HepG2 (cell line): ENCODE measurements around the gene TSPAN9. TPM values are rescaled to one million over a fixed set of nuclear protein-coding genes. Genes with fewer than 3 reads are reported as not detected.

Source experiments
- AKAP8 ChIP-seq: sonication (generic); formaldehyde crosslinking; IDR thresholded peaks from 2 replicates; pipeline ENCODE4 v1.5.1; 2020; ENCODE audit warnings: mild to moderate bottlenecking, missing genetic modification reagents
- BATF2 ChIP-seq: sonication (generic); formaldehyde crosslinking; IDR thresholded peaks from 2 replicates; pipeline ENCODE4 v1.8.0; 2022; ENCODE audit warnings: mild to moderate bottlenecking, missing genetic modification reagents, moderate library complexity
- CEBPZ ChIP-seq: IDR thresholded peaks from 2 replicates; pipeline ENCODE4 v1.6.1; 2012; ENCODE audit warnings: low read length, improper control_type of control experiment
- GFI1 ChIP-seq: sonication (generic); formaldehyde crosslinking; IDR thresholded peaks from 2 replicates; pipeline ENCODE4 v1.5.0; 2020; ENCODE audit warnings: missing genetic modification reagents, mild to moderate bottlenecking, borderline replicate concordance
- MLXIP ChIP-seq: sonication (generic); formaldehyde crosslinking; IDR thresholded peaks from 2 replicates; pipeline ENCODE4 v1.9.0; 2021; ENCODE audit warnings: missing genetic modification reagents, borderline replicate concordance
- MTERF4 ChIP-seq: sonication (generic); formaldehyde crosslinking; IDR thresholded peaks from 2 replicates; pipeline ENCODE4 v1.8.0; 2023; ENCODE audit warnings: mild to moderate bottlenecking, missing genetic modification reagents
- NFIB ChIP-seq: sonication (generic); formaldehyde crosslinking; IDR thresholded peaks from 2 replicates; pipeline ENCODE4 v1.9.0; 2021; ENCODE audit warnings: missing genetic modification reagents, mild to moderate bottlenecking, borderline replicate concordance
- NFIC ChIP-seq: IDR thresholded peaks from 2 replicates; pipeline ENCODE4 v1.6.1; 2012; ENCODE audit warnings: mild to moderate bottlenecking, low read length, inconsistent platforms
- PAF1 ChIP-seq: IDR thresholded peaks from 2 replicates; pipeline ENCODE4 v1.6.1; 2016; ENCODE audit warnings: missing genetic modification reagents, missing compliant biosample characterization
- SKI ChIP-seq: fragments of 450-650 bp; IDR thresholded peaks from one replicate; pipeline ENCODE4 v1.6.1; 2018; ENCODE audit warnings: mild to moderate bottlenecking; ENCODE audit not compliant: partially characterized antibody
- STAT6 ChIP-seq: sonication (generic); formaldehyde crosslinking; IDR thresholded peaks from 2 replicates; pipeline ENCODE4 v1.4.0; 2020; ENCODE audit warnings: missing genetic modification reagents, mild to moderate bottlenecking, borderline replicate concordance
- TOPORS ChIP-seq: sonication (generic); formaldehyde crosslinking; IDR thresholded peaks from 2 replicates; pipeline ENCODE4 v1.8.0; 2023; ENCODE audit warnings: mild to moderate bottlenecking, missing genetic modification reagents
- TRIM22 ChIP-seq: fragments of 450-650 bp; IDR thresholded peaks from 2 replicates; pipeline ENCODE4 v1.6.1; 2017
- U2AF1 ChIP-seq: fragments of 200-400 bp; formaldehyde crosslinking; optimal IDR thresholded peaks from 2 replicates; pipeline ENCODE3; 2017; ENCODE audit warnings: mild to moderate bottlenecking, low read depth, low read length
- ZFAT ChIP-seq: sonication (generic); formaldehyde crosslinking; conservative IDR thresholded peaks from 2 replicates; pipeline ENCODE4 v1.8.1; 2023; ENCODE audit warnings: missing genetic modification reagents, inconsistent platforms
- ZFP37 ChIP-seq: sonication (generic); formaldehyde crosslinking; IDR thresholded peaks from 2 replicates; pipeline ENCODE4 v1.4.0; 2020; ENCODE audit warnings: missing genetic modification reagents, borderline replicate concordance
- ZNF12 ChIP-seq: sonication (generic); formaldehyde crosslinking; IDR thresholded peaks from 2 replicates; pipeline ENCODE4 v1.5.0; 2020; ENCODE audit warnings: missing genetic modification reagents
- ZNF382 ChIP-seq: sonication (generic); formaldehyde crosslinking; IDR thresholded peaks from 2 replicates; pipeline ENCODE4 v1.5.0; 2020; ENCODE audit warnings: missing genetic modification reagents, mild to moderate bottlenecking, borderline replicate concordance
- ZSCAN30 ChIP-seq: sonication (generic); formaldehyde crosslinking; IDR thresholded peaks from 2 replicates; pipeline ENCODE4 v1.5.0; 2020; ENCODE audit warnings: mild to moderate bottlenecking, missing genetic modification reagents
- polyA plus RNA-seq, 8 experiments: library from polyadenylated mRNA; depleted of rRNA in 3 of 8; stranded (reverse) in 7 of 8; unstranded in 1 of 8; fragments of >200 nt; fragmentation: Illumina TruSeq in 4 of 8; extraction: Trizol in 4 of 8; gene quantifications; 2 replicates each; pipeline versions ENCODE4 v1.2.1 to v1.2.3, GENCODE V29; 2011 to 2016; ENCODE audit warnings: low read depth in 4 of 8, missing spikeins in 1 of 8, mixed read lengths in 1 of 8; ENCODE audit not compliant: insufficient read depth in 1 of 8
- total RNA-seq, 5 experiments: library from RNA; depleted of rRNA; stranded (reverse); fragments of >200 nt; fragmentation: Illumina TruSeq; extraction: Trizol; gene quantifications; 2 replicates each; pipeline ENCODE4 v1.2.3, GENCODE V29; 2016; ENCODE audit warnings: low read depth in 1 of 5

The TSPAN9 gene
- total and polyA plus RNA-seq, 2 of the 13 experiments (the other 11 are each of a cell fraction or from before 2014, with no cell fraction given): 18.1 to 42.3 TPM

GRCh38 chr12:3335078-3335487 is 257.9 kb downstream of the TSPAN9 start (continued):
- no peak for TF ChIP-seq TRIM22
- TF ChIP-seq AKAP8 (CRISPR knock-in tag): no peak
- TF ChIP-seq ZNF12 (CRISPR knock-in tag): no peak
- no peak for TF ChIP-seq GFI1 (CRISPR knock-in tag)
- TF ChIP-seq MTERF4 (CRISPR knock-in tag): no peak
- TF ChIP-seq ZFP37: 0 out of 2 replicates have a peak, but pooled peaks have one; percentile 28
- no peak for TF ChIP-seq NFIB (CRISPR knock-in tag)
- TF ChIP-seq ZSCAN30 (CRISPR knock-in tag): no peak
- no peak for TF ChIP-seq ZNF382 (CRISPR knock-in tag)
- TF ChIP-seq PAF1 (CRISPR knock-in tag): no peak
- no peak for TF ChIP-seq BATF2 (CRISPR knock-in tag)
- TF ChIP-seq U2AF1: no peak
- no peak for TF ChIP-seq CEBPZ
- TF ChIP-seq NFIC: no peak
- no peak for TF ChIP-seq MLXIP
- no peak for TF ChIP-seq ZFAT (CRISPR knock-in tag)
- peak; percentile 71; the same call in 1 of the 2 replicates for TF ChIP-seq STAT6 (CRISPR knock-in tag)
- no peak for TF ChIP-seq SKI
- TF ChIP-seq TOPORS (CRISPR knock-in tag): peak; percentile 63; the same call in 1 of the 2 replicates
